Natural killer cell (primary cell): ENCODE measurements around the gene PAN3. TPM values are rescaled to one million over a fixed set of nuclear protein-coding genes. Genes with fewer than 3 reads are reported as not detected.
"Not testable (repeated sequence)": the region's sequence is repeated elsewhere in the genome, so short reads cannot be mapped to it uniquely, and the experiment has no call there.

ENCODE experiments used
- ATAC-seq, 3 donors: fragments of 150-1000 bp in 2 of 3; fragments of 200-7000 bp in 1 of 3; cut with Tn5 transposase; 1 replicate in 1 of 3; 2 replicates in 2 of 3; pipeline ENCODE4 v1.10.0; 2021; ENCODE audit warnings: mild to moderate bottlenecking in 2 of 3, moderate library complexity in 2 of 3
- DNase-seq, 2 donors: peaks; one replicate each; pipeline versions ENCODE4 v3.0.0 to v3.0.0-alpha.2; 2013 to 2021; ENCODE audit warnings: mixed read lengths in 1 of 2
- H3K27ac ChIP-seq: one replicate; pipeline ENCODE4 v1.5.1; 2013; ENCODE audit warnings: mild to moderate bottlenecking, low read length
- H3K27me3 ChIP-seq: one replicate; pipeline ENCODE4 v1.6.1; 2013; ENCODE audit warnings: low read length; ENCODE audit not compliant: control insufficient read depth, insufficient read depth
- H3K36me3 ChIP-seq: one replicate; pipeline ENCODE4 v1.6.1; 2013; ENCODE audit warnings: low read length; ENCODE audit not compliant: control insufficient read depth, insufficient read depth
- H3K4me1 ChIP-seq: one replicate; pipeline ENCODE4 v1.6.1; 2013; ENCODE audit warnings: low read length; ENCODE audit not compliant: control insufficient read depth, insufficient read depth
- H3K4me3 ChIP-seq: one replicate; pipeline ENCODE4 v1.5.1; 2013; ENCODE audit warnings: low read length
- H3K9me3 ChIP-seq: one replicate; pipeline ENCODE4 v1.6.1; 2013; ENCODE audit warnings: low read length; ENCODE audit not compliant: control insufficient read depth, insufficient read depth
- H3K27ac Mint-ChIP-seq, 2 donors: one replicate each; pipeline ENCODE4 v1.8.0; 2022; ENCODE audit warnings: mild to moderate bottlenecking in 2 of 2, mixed read lengths in 2 of 2, moderate library complexity in 1 of 2
- H3K27me3 Mint-ChIP-seq, 2 donors: one replicate each; pipeline ENCODE4 v1.8.0; 2022; ENCODE audit warnings: low read depth in 2 of 2, mixed read lengths in 2 of 2
- H3K36me3 Mint-ChIP-seq: one replicate; pipeline ENCODE4 v1.8.0; 2022; ENCODE audit warnings: mixed read lengths
- H3K4me1 Mint-ChIP-seq, 2 donors: one replicate each; pipeline ENCODE4 v1.8.0; 2022; ENCODE audit warnings: mixed read lengths in 2 of 2
- H3K4me3 Mint-ChIP-seq: one replicate; pipeline ENCODE4 v1.8.0; 2022; ENCODE audit warnings: mild to moderate bottlenecking, moderate library complexity, mixed read lengths
- H3K9me3 Mint-ChIP-seq, 2 donors: one replicate each; pipeline ENCODE4 v1.8.0; 2022; ENCODE audit warnings: mixed read lengths in 2 of 2
- CTCF ChIP-seq: fragments of 200-600 bp; IDR thresholded peaks from one replicate; pipeline ENCODE4 v1.8.0; 2022; ENCODE audit warnings: antibody characterized with exemption
- WGBS: methylation state at CpG from one replicate; pipeline ENCODE4 v1.1.7; 2013; ENCODE audit warnings: missing lambda C conversion rate; ENCODE audit not compliant: insufficient coverage; 5-methylcytosine and 5-hydroxymethylcytosine counted together
- intact Hi-C: fragments of 100-400 bp; cut with micrococcal nuclease; formaldehyde crosslinking; loops from one replicate; pipeline ENCODE4 v1.14.2; 2022
- total RNA-seq, 4 donors: library from RNA; stranded (reverse); fragments of 120-200 nt in 1 of 4; gene quantifications; one replicate each; pipeline versions ENCODE4 v1.2.3 to v1.2.4, GENCODE V29; 2013 to 2022

Gene PAN3
- total RNA-seq, 3 donors from 2014 or later (not counting 1 experiment from before 2014, with no cell fraction given): 80.0 to 94.2 (median 91.7) TPM

DNA sequence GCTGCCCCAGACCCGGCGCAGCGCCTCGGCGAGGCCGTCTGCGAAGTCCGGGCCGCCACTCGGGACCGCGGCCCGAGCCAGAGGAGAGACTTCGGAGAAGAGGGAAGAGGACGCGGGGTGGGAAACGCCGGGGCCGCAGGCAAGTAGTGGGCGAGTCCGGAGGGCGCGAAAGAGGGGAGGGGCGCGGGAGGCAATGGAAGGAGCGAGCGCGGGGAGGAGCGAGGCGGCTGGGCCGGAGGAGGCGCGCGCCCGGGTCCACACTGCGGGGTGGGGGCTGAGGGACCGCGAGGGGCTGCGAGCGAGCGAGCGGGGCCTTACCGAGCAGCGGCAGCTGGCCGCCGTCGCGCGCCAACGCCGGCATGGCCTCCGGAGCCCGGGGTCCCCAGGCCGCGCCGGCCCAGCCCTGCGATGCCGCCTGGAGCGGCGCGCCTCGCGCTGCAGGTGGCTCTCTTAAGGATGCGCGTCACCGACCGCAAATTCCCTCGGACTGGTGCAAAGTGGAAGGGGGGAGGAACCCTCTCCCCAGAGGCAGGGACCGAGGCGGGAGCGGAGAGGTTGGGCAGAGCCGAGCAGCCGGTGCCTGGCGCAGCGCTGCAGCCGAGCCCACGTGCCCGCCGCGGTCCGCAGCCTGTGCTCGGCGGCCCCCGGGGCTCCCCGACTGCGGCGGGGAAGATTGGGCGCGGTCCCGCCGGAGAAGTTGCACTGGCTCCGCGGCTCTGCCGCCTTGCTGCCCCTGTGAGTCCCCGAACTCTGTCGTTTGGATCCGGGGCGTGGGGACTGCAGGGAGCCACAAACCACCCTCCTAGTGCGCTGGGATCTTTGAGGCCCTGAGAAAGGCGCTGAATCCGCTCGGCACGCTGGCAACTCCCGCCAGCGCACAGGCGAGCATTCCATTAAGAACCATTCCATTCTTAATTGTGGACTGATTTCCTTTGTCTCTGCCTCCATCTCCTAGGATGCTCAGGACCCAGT is 37.9 kb upstream of the PAN3 start, which contains the start of gene FLT3:
TSS of gene FLT3 (minus strand) at position 427 of the 972 bp plus-strand sequence. CDS start at position 361, 66 bp downstream.
- H3K27me3 ChIP-seq: peaks cover 29% of the 10 kb centered on the region
- peaks cover 44 to 56% of the 10 kb centered on the region in 2 donors for H3K27me3 Mint-ChIP-seq
- ATAC-seq (peak; percentile 24 to 63 (median 54)), DNase-seq (peak in 1 of 2 donors; percentile 44)
- no peak within 1 kb of the TSS for H3K27ac ChIP-seq
- H3K4me3 ChIP-seq: no peak within 1 kb of the TSS
- H3K36me3 ChIP-seq: no peaks in the 10 kb centered on the region
- peaks cover 0 to 8% of the 10 kb centered on the region in 2 donors for H3K4me1 Mint-ChIP-seq
- peak within 1 kb of the TSS; percentile 85 for H3K4me3 Mint-ChIP-seq
- no peaks in the 10 kb centered on the region for H3K9me3 Mint-ChIP-seq
- intact Hi-C loops: no loop called here
- H3K4me1 ChIP-seq: peaks cover 10% of the 10 kb centered on the region
- TF ChIP-seq CTCF: no peak
- H3K27ac Mint-ChIP-seq: no peak within 1 kb of the TSS
- H3K36me3 Mint-ChIP-seq: no peaks in the 10 kb centered on the region
- under 1% methylated on average over 106 of the region's 106 CpGs for WGBS
- no peaks in the 10 kb centered on the region for H3K9me3 ChIP-seq

DNA sequence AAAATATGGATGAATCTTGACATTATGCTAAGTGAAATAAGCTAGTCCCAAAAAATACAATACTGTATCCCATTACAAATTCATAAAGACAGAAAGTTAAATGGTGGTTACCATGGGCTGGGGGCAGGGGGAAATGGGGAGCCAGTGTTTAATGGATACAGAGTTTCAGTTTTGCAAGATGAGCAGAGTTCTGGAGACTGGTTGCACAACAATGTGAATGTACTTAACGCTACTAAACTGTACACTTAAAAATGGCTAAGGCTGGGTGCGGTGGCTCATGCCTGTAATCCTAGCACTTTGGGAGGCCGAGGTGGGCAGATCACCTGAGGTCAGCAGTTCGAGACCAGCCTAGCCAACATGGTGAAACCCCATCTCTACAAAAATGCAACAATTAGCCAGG is 36.5 kb upstream of the PAN3 start:
- H3K4me1 Mint-ChIP-seq, H3K4me3 Mint-ChIP-seq, H3K4me1 ChIP-seq, ATAC-seq, DNase-seq, H3K36me3 Mint-ChIP-seq, H3K9me3 Mint-ChIP-seq, H3K27ac Mint-ChIP-seq, H3K27ac ChIP-seq, H3K4me3 ChIP-seq, H3K36me3 ChIP-seq, intact Hi-C loops, H3K9me3 ChIP-seq: not testable (repeated sequence)
- peaks cover 29% of the 10 kb centered on the region for H3K27me3 ChIP-seq
- peaks cover 40 to 54% of the 10 kb centered on the region in 2 donors for H3K27me3 Mint-ChIP-seq
- WGBS: 87% methylated on average over 4 of the region's 4 CpGs

GRCh38 chr13:28106976-28107375 is 31.4 kb upstream of the PAN3 start:
- Mint-ChIP-seq H3K27me3 (peaks cover 9 to 18% of the 10 kb centered on the region in 2 donors), H3K27ac (no peak overlapping the region), H3K9me3 (no peaks in the 10 kb centered on the region), H3K4me3 (no peak overlapping the region), H3K4me1 (no peaks in the 10 kb centered on the region), H3K36me3 (no peaks in the 10 kb centered on the region)
- ATAC-seq: no peak
- intact Hi-C loops: no loop called here
- H3K27ac ChIP-seq: no peak overlapping the region
- H3K9me3 ChIP-seq: no peaks in the 10 kb centered on the region
- no peak overlapping the region for H3K4me3 ChIP-seq
- H3K4me1 ChIP-seq: no peaks in the 10 kb centered on the region
- DNase-seq: no peak
- H3K36me3 ChIP-seq: no peaks in the 10 kb centered on the region
- no CpG with 5 or more reads among the region's 1 CpG for WGBS
- no peaks in the 10 kb centered on the region for H3K27me3 ChIP-seq
- no peak for TF ChIP-seq CTCF

- Histone ChIP-seq H3K27me3 (no peaks in the 10 kb centered on the region), H3K4me3 (no peak overlapping the region), H3K36me3 (no peaks in the 10 kb centered on the region), H3K9me3 (no peaks in the 10 kb centered on the region), H3K27ac (no peak overlapping the region), H3K4me1 (no peaks in the 10 kb centered on the region)
- Mint-ChIP-seq H3K4me1 (no peaks in the 10 kb centered on the region), H3K27ac (no peak overlapping the region), H3K36me3 (no peaks in the 10 kb centered on the region), H3K27me3 (no peaks in the 10 kb centered on the region), H3K4me3 (no peak overlapping the region), H3K9me3 (no peaks in the 10 kb centered on the region)
- intact Hi-C loops: no loop called here
- no peak for TF ChIP-seq CTCF
- DNase-seq (no peak), ATAC-seq (no peak)
- WGBS: 100% methylated on average over 1 of the region's 3 CpGs
Measured at GRCh38 chr13:28110414-28110813, 27.9 kb upstream of the PAN3 start.
